NCI-H82 treated with DMSO at 0.1 percent for 48 hours (cell line): ENCODE results near the gene ZNF385C.
"Not testable (repeated sequence)": the region's sequence is repeated elsewhere in the genome, so short reads cannot be mapped to it uniquely, and the experiment has no call there.

Experiments
- DNase-seq: peaks from one replicate; lab custom pipeline; 2025; ENCODE audit not compliant: unreplicated experiment; lab: John Stamatoyannopoulos, UW

ZNF385C gene

DNA sequence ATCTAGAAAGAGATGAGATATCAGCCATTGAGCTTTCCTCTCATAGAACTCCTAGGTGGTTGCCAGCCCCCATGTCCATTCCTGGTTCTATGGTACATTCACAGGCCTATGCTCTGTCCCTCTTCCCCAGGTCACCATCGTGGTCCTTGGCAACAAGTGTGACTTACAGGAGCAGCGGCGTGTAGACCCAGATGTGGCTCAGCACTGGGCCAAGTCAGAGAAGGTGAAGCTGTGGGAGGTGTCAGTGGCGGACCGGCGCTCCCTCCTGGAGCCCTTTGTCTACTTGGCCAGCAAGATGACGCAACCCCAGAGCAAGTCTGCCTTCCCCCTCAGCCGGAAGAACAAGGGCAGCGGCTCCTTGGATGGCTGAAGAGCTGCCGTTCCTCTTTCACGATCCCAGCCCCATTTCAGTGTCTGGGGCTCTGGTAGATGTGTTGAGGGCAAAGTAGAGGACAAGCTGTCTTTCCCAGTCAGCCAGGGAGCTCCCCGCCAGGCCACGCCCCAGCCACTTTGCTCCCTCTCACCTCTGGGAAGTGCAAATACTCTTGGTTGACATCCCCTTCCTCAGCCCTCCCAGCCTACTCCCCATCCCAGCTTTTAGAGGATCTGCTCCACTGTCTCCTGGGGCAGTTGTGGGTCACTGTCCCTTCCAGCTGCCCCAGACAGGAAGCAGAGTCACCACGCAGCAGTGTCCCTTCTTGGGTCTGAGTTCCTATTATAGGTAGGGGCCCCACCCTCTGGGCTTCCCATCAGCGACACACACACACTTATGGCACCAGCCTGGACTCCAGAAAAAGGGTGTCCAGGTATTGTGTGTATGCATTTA lies 74.5 kb downstream of the ZNF385C start:
- no peak for DNase-seq

DNA sequence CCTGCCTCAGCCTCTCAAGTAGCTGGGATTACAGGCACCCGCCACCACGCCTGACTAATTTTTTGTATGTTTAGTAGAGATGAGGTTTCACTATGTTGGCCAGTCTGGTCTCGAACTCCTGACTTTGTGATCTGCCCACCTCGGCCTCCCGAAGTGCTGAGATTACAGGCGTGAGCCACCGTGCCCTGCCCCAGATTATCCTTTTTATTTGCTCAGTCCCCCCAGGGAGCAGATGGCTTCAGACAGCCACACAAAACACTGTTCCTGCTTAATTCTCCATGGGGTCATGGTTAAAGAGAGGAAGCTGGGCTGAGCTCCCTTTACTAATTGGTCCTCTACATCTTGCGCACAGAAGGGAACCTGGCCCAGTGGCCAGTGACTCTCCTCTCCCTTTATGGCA lies 77.4 kb downstream of the ZNF385C start:
- peak; percentile 15 for DNase-seq

DNA sequence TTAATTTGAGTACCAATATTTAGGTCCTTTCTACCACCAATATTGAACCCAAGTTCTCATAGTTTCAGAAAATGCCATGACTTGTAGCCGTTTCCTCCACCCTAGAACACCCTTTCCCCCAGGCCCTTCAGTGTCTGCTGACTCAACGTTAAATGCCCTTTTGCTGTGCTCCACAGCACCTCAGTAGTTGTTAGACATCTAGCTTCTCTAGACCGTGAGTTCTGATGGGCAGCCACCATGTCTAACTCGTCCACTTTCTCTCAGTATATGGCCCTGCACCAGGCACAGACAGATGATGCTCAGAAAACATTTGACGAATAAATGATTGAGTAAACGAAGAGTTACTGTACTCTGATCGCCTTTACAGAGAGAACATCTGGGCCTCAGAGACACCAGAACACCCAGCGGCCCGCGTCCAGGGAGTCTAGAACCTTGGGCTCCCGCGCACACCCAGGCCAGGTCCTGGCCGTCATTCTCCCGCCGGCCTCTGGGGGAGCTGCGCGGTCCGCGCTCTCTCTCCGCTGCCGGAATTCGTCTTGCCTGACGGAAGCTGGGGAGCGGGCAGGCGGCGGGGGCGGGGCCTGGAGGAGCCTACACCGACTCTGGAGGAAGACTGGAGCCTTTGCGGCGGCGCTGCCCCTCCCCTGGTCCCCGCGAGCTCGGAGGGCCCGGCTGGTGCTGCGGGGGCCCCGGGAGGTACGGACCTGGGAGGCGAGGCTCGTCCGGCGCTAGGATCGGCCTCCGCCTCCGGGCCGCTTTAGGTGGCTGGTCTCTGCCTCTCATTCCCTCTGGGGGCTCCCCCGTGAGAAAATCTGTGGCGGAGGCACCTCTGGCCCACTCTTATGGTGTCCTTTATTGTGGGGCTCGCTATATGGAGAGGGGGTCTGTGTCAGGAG lies 78.5 kb downstream of the ZNF385C start, which contains the start of gene NKIRAS2:
NKIRAS2 (plus strand) TSS at position 582 of the 896 bp plus-strand sequence. CDS start 1,488 bp downstream, outside the sequence.
- peak; percentile 74 for DNase-seq

DNA sequence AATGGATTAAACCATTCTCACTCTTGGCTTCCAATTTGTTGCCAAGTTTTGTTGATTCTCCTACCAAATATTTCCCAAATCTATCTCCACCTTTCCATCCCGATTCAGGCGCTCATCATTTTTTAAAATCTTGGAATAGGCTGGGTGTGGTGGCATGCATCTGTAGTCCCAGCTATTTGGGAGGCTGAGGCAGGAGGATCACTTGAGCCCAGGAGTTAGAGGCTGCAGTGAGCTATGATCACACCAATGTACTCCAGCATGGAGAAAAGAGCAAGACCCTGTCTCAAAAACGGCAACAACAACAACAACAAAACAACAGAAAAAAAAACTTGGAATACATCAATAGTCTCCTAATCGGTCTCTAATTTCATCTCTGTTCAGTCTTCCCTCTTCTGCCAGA lies 79.3 kb downstream of the ZNF385C start:
- no peak for DNase-seq

DNA sequence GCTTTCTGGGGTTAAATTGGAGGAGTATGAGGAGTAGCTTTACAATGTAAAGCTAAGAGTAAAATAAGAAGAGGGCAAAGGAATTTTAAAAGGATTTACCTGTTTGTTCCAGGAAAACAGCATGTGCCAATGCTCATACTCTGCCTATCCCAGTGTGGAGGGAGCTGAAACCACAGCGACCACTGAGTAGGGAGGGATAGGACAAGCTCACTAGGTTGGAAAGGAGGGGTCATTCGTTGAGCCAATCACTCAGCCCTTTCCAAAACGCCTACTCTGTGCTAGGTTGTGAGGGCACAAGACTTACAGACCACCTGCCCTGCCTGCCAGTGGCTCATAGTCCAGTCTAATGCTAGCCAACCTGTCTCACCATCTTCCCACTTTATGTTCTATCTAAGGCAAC lies 79.9 kb downstream of the ZNF385C start:
- peak; percentile 32 for DNase-seq

DNA sequence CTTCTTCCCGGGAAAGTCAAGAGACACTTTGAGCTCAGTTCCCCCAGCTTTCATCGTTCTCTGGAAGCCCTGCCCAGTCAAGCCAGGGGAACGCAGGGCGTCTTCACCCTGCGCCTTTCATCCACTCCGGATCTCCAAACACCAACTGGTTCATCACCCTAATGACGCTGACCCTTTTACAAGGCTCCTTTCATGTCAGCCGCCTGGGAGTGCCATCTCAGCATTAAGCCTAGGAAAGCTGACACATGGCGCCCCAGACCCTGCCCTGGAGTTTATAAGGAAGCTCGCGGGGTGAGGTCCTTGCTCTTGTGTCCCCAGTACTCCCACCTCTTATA lies 80.4 kb downstream of the ZNF385C start:
- DNase-seq: no peak

DNA sequence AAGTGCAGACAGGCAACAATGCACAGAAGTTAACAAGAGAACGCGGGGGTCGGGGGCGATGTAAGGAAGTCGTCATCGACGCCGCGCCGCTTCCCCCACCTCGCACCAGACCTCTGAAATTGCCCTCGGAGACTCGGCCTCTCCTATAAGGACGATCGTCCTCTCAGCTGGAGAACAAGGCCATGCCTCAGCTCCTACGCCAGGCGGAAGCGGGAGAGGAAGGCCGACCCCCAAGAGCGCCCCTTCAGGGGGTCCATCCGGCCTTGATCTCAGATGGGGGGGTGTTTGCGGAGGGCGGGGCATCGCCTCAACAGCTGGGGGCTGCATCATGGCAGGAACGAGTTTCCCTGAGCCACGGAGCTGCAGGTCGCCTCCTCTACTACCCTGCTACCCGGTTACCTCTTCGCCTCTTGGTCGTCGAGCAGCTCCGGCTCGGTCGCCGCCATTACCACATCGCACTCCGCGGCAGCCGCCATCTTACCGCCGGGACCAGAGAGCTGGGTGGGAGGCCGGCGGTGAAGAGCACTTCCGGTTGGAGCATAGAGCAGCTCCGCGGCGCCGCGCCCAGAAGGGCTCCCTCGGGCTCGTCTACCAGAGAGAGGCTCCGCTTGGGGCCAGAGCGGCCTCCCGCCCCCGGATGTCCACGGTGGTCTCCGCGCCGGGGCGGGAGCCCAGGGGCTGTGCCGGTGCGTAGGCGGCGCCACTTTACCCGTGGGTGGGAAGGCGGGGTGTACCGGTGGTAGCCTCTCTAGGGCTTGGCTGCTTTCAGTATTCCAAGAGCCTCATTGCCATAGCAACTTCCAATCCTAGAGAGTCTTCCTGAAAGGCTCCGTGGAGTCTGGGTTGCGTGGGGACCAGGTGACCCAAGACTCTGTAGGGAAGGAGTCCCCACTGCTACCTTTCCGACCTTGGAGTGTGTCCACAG lies 81.1 kb downstream of the ZNF385C start, which contains the start of gene DNAJC7:
DNAJC7 (minus strand) TSS at position 499 of the 925 bp plus-strand sequence; CDS start at position 476, 23 bp downstream.
- DNase-seq: peak; percentile 76

DNA sequence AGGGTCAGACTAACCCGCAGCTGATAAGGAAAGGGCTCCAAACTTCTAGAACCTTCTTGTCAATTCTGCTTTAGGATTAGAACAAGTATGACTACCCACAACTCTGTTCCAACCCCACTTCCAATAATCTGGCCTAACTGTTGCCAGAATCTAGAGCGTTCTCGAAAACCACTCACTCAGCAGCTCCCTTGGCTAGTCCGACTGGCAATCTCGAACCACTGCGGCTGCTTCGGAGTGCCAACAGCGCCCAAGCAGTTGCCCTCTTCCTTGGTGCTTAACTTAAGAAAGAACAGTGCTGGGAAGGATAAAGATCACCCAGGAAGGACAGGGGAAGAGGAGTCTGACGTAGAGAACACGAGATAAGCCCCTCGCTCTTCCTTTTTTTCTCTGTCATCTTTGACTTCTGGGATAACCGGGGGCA lies 81.9 kb downstream of the ZNF385C start:
- no peak for DNase-seq

DNA sequence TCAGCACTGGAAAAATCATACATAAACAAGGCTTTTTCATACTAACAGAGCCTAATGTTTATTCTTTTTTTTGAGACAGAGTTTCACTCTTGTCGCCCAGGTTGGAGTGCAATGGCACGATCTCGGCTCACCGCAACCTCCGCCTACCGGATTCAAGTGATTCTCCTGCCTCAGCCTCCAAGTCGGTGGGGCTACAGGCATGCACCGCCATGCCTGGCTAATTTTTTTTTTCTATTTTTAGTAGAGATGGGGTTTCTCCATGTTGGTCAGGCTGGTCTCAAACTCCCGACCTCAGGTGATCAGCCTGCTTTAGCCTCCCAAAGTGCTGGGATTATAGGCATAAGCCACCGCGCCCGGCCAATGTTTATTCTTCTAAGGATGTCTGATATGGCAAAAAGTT lies 84.5 kb downstream of the ZNF385C start:
- not testable (repeated sequence) for DNase-seq

DNA sequence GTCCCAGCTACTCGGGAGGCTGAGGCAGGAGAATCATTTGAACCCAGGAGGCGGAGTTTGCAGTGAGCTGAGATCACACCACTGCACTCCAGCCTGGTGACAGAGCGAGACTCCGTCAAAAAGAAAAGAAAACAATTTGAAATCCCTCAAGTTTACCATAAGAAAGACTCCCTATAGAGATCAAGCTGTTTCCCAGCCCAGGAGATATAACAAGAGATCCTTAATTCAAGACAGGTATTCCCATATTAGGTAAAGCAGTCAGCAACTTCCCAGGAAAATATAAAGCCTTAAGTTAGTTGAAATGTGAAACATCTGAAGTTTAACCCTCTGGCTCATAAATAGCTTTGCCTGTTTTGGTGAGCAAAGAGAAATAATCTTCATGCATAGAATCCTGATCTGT lies 85.9 kb downstream of the ZNF385C start:
- not testable (repeated sequence) for DNase-seq

DNA sequence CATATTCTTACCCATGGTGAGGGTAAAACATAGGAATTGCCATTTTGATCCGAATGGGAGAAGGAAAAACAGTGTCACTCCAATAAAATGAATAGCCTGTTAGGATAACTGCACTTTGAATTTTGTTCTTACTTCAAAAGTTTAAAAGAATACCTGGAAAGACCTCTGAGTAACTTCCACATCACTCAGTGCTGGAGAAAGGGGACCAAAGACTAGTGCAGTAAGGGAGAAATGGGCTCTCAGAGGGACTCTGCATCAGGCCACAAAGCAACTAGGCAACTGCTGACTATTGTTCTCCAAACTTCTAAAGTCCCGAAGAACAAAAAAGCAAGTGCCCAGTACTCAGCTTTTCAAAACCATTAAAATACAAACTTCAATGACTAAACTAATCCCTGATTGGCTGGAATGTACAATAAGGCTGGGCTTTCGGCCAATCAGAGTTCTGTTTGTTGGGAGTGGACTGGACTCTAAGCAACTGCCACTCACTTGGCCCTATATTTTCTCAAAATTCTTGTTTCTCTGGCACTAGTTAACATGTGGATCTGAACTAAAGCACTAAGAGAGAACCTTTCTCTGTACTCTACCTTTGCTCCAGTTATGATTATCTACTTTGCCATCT lies 87.3 kb downstream of the ZNF385C start:
- DNase-seq: no peak

DNA sequence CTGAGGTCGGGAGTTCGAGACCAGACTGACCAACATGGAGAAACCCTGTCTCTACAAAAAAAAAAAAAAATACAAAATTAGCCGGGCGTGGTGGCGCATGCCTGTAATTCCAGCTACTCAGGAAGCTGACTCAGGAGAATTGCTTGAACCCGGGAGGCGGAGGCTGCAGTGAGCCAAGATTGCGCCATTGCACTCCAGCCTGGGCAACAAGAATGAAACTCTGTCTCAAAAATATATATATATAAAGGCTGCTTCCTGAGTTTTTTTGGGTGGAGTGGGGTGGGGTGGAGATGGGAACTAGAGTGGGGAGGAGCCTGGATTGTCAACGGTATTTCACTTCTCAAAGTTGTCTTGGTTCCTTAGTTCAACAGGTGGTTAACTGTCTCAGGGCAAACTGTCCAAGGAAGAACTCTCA lies 88.0 kb downstream of the ZNF385C start:
- not testable (repeated sequence) for DNase-seq

DNA sequence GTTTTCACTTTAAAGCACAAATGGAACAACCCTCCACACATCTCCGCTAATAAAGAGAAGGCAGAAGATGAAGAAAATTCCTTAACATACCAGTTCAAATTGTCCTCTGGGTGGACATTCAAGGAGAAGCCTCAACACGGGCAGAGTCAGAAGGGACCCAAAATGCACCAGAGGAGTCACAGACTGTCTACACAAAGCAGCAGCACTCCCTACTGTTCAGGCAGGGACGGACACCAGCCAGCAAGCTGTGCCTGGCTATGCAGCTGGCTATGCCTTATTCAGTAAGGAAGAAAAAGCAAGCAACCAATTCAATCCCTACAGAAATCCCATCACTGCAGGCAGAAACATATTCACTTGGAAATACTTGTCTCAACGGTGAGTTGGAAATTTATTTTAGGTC lies 89.1 kb downstream of the ZNF385C start:
- DNase-seq: no peak

DNA sequence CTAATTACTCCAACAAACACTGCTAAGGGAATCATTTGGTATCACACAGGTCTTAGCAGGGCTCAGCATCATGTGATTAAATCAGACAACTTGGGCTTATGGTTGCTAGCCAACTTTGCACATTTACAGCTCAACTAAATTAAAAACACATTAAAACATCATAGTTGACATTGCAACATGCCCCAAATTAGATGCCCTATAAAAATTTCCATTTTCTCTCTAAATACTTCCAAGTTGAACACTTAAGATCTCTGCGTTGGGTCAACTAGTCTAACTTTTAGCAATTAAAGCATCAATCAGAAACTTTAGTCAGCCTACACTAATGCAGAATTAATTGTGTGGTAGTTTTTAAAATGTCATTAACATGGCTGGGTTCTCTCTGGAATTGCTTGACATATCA lies 93.1 kb downstream of the ZNF385C start:
- peak; percentile 48 for DNase-seq

DNA sequence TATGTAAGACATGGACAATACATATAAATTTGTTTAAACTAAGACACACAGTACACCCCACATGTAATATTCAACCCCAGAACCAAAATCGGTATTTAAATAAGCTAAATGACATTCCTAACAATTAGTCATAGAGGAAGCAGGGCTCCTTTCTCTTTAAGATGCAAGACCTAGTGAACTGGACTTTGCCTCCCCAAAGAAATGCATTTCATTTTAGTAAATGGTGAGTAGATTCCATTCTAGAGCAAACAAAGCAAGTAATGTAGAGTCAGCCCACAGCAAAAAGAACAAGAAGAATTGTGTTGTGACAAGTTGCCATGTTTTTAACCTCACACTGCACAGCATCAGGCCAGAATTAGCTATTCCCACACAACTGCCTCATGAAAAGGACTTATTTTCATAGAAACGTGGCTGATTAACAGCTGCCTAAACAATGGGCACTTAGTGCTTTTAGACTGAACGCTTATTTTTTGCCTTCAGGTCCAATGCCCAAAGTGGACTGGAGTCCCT lies 95.4 kb downstream of the ZNF385C start:
- no peak for DNase-seq

DNA sequence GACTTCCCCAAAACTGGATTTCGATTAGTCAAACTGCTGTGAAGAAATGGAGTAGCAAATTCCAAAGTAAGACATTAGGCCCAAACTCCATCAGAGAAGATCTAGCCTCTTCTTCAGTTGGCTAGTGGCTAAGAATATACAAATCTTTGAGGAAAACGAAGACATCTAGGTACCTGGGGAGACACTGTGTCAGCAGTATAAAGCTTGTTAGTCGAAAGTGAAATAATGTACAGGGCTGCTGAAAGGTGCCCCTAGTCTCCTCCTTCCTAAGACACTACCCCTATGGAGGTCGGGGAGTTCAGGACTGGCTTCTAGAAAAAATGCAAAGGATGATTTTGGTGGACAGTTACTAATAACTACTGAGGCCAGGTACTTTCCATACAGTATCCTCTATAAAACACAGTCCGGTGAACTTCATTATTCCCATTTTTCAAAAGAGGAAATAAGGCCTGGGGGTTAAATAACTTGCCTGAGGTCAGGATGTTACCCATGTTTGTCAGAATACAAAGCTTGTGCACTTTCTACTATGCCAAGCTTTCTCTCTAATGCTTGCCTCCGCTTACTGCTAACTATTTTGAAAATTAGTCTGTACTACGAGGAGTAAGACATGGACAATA lies 96.0 kb downstream of the ZNF385C start:
- no peak for DNase-seq

DNA sequence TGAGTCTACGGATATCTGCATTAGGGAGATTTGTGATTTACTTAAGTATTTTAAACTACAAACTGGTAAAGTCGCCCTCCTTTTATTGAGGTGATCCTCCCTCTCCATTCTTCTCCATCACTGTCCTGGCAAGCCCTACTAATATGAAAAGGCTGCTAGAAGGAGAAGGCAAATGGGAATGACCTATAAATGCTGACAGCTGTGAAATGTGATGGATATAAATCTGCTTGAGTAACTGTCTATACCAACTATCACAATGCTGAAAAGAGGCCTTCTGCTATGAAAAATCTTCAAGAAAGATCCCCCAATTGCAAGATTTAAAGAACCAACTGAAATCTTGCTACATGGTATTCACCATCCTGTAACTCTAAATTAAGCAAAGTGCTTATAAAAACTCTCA lies 96.5 kb downstream of the ZNF385C start:
- no peak for DNase-seq

DNA sequence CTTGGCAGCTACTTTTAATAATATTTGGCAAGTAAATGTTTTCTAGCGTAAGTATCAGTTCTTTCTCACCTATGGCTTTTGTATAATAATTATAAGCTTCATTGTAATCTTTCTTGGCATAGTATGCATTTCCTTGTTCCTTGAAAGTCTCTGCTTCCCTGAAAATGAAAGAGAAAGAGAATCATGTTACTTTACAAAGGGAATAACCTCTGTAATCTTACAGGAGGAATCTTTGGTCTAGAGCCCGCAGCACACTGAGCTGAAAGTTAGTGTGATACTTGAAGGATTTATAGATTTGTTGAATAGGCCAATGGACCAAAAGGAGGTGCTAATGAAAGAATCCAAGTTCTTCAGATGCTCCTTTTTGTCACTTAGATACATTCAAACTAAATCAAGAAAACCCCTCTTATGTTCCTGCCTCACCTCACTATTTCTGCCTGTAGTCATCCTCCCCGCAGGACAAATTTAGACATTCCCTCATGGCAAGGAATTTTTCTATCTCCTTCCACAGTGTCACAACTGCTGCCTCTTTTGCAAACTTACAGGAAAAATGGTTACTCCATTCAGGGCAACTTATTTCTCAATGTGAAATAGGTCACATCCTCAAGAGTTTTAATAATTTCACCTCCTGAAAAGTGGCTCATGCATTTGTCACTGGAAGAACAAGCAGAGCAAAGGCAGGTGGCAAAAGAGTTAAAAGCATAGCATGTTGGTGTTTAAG lies 97.7 kb downstream of the ZNF385C start:
- DNase-seq: no peak

DNA sequence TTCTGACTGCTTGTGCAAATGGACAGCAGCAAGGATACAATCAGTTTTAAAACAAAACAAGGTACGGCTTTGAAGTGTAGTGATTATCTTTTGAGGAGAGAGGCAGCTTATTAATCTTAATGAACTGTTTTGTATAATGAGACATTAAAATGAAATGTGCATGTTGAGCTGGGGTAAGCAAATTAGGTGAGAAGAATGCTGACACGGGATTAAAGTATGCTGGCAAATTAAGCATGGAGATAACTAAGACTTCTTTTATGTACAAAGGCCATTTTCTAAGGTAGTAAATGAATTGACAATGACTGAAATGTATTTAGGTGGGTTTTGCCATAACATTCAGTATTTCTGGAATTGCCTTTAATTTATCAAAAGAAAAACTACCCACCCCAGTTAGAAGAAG lies 99.8 kb downstream of the ZNF385C start:
- DNase-seq: no peak
